GM23338 (cell line): ENCODE results near the gene ADAT3. TPM values are rescaled to one million over a fixed set of nuclear protein-coding genes. Genes with fewer than 3 reads are reported as not detected.

Experiments used
- ATAC-seq: fragments of 200-7000 bp; cut with Tn5 transposase; 3 replicates; pipeline ENCODE4 v1.9.1; 2020
- DNase-seq: peaks from one replicate; pipeline ENCODE4 v3.0.0-alpha.2; 2015; ENCODE audit warnings: low spot score
- H2AFZ ChIP-seq: fragments of 200-600 bp; sonication (generic); 2 replicates; pipeline ENCODE4 v1.8.0; 2016; ENCODE audit warnings: antibody characterized with exemption, mild to moderate bottlenecking, moderate library complexity
- H3F3A ChIP-seq: fragments of 200-600 bp; sonication (generic); replicated peaks from 2 replicates; pipeline ENCODE4 v1.8.0; 2017; ENCODE audit warnings: antibody characterized with exemption, mixed run types, low read depth
- H3K27ac ChIP-seq: fragments of 200-600 bp; sonication (generic); 2 replicates; pipeline ENCODE4 v1.6.1; 2016; ENCODE audit warnings: low read depth
- H3K27me3 ChIP-seq: fragments of 200-600 bp; sonication (generic); 2 replicates; pipeline ENCODE4 v1.8.0; 2016; ENCODE audit warnings: mild to moderate bottlenecking, mixed run types, moderate library complexity; ENCODE audit not compliant: insufficient read depth
- H3K36me3 ChIP-seq: fragments of 200-600 bp; sonication (generic); 2 replicates; pipeline ENCODE4 v1.8.0; 2016; ENCODE audit warnings: mild to moderate bottlenecking; ENCODE audit not compliant: insufficient read depth
- H3K4me1 ChIP-seq: fragments of 200-600 bp; sonication (generic); 2 replicates; pipeline ENCODE4 v1.8.0; 2016; ENCODE audit warnings: mild to moderate bottlenecking, moderate library complexity; ENCODE audit not compliant: insufficient read depth
- H3K4me2 ChIP-seq: fragments of 200-600 bp; sonication (generic); 2 replicates; pipeline ENCODE4 v1.7.1; 2017; ENCODE audit warnings: mixed run types
- H3K4me3 ChIP-seq: fragments of 200-600 bp; sonication (generic); 2 replicates; pipeline ENCODE4 v1.6.1; 2016; ENCODE audit warnings: mixed run types
- H3K79me2 ChIP-seq: fragments of 200-600 bp; sonication (generic); replicated peaks from 2 replicates; pipeline ENCODE4 v1.8.0; 2017; ENCODE audit warnings: mild to moderate bottlenecking; ENCODE audit not compliant: insufficient read depth
- H3K9me2 ChIP-seq: fragments of 200-600 bp; sonication (generic); 2 replicates; pipeline ENCODE4 v1.8.0; 2017; ENCODE audit not compliant: insufficient read depth
- H4K20me1 ChIP-seq: fragments of 200-600 bp; sonication (generic); replicated peaks from 2 replicates; pipeline ENCODE4 v1.8.0; 2017; ENCODE audit warnings: mild to moderate bottlenecking; ENCODE audit not compliant: insufficient read depth
- H3K27ac Mint-ChIP-seq: 2 replicates; pipeline ENCODE4 v1.8.0; 2020; ENCODE audit warnings: inconsistent platforms, mild to moderate bottlenecking, moderate library complexity, mixed read lengths
- H3K27me3 Mint-ChIP-seq: 3 replicates; pipeline ENCODE4 v1.8.0; 2022; ENCODE audit warnings: low read depth, mild to moderate bottlenecking, moderate library complexity, mixed read lengths, inconsistent platforms; ENCODE audit not compliant: insufficient read depth, poor library complexity
- H3K36me3 Mint-ChIP-seq: 3 replicates; pipeline ENCODE4 v1.8.0; 2021; ENCODE audit warnings: low read depth, mild to moderate bottlenecking, inconsistent platforms, moderate library complexity, mixed read lengths
- H3K4me1 Mint-ChIP-seq: 3 replicates; pipeline ENCODE4 v1.8.0; 2020; ENCODE audit warnings: mild to moderate bottlenecking, inconsistent platforms, mixed read lengths
- H3K4me3 Mint-ChIP-seq: 3 replicates; pipeline ENCODE4 v1.8.0; 2021; ENCODE audit warnings: moderate library complexity, mild to moderate bottlenecking, inconsistent platforms, mixed read lengths
- H3K9me3 Mint-ChIP-seq: 3 replicates; pipeline ENCODE4 v1.8.0; 2020; ENCODE audit warnings: moderate library complexity, mild to moderate bottlenecking, inconsistent platforms, mixed read lengths
- EZH2 ChIP-seq: fragments of 200-600 bp; sonication (generic); IDR thresholded peaks from one replicate; pipeline ENCODE4 v1.8.0; 2017; ENCODE audit warnings: antibody characterized with exemption, mild to moderate bottlenecking, low read depth; ENCODE audit not compliant: unreplicated experiment
- EZH2phosphoT487 ChIP-seq: fragments of 200-600 bp; sonication (generic); IDR thresholded peaks from one replicate; pipeline ENCODE4 v1.8.1; 2018; ENCODE audit warnings: antibody characterized with exemption; ENCODE audit not compliant: unreplicated experiment
- JUNB ChIP-seq: IDR thresholded peaks from one replicate; pipeline ENCODE4 v1.6.1; 2016; ENCODE audit warnings: antibody characterized with exemption; ENCODE audit not compliant: unreplicated experiment
- NANOG ChIP-seq: IDR thresholded peaks from 2 replicates; pipeline ENCODE4 v1.6.1; 2016; ENCODE audit warnings: antibody characterized with exemption, borderline replicate concordance
- POLR2AphosphoS5 ChIP-seq: IDR thresholded peaks from 2 replicates; pipeline ENCODE4 v1.6.1; 2016; ENCODE audit warnings: antibody characterized with exemption, low read depth
- STAT1 ChIP-seq: IDR thresholded peaks from one replicate; pipeline ENCODE4 v1.6.1; 2016; ENCODE audit warnings: antibody characterized with exemption; ENCODE audit not compliant: unreplicated experiment
- ZNF114 ChIP-seq: fragments of 250-450 bp; sonication (Bioruptor Pico); IDR thresholded peaks from 2 replicates; pipeline ENCODE4 v1.5.0; 2020; ENCODE audit warnings: mild to moderate bottlenecking, moderate library complexity
- polyA plus RNA-seq: library from polyadenylated mRNA; unstranded; fragments of >200 nt; fragmentation: Nextera tagmentation; extraction: Ambion mirVana; gene quantifications from 2 replicates; pipeline ENCODE4 v1.2.1, GENCODE V29; 2016
- total RNA-seq: library from RNA; depleted of rRNA; stranded (reverse); fragments of >200 nt; shearing (Covaris generic); gene quantifications from 2 replicates; pipeline ENCODE4 v1.2.3, GENCODE V29; 2014
- TF ChIP-seq, protein P1 (sequence below): IDR thresholded peaks from one replicate; pipeline ENCODE4 v1.6.1; 2018; ENCODE audit warnings: antibody characterized with exemption; ENCODE audit not compliant: unreplicated experiment
- TF ChIP-seq, protein P2 (sequence below), 2 experiments: fragments of 200-600 bp in 1 of 2; sonication (generic) in 1 of 2; conservative IDR thresholded peaks; 2 replicates each; pipeline versions ENCODE4 v1.5.1 to v1.6.1; 2016 to 2017; ENCODE audit warnings: antibody characterized with exemption in 2 of 2, low read depth in 2 of 2, mild to moderate bottlenecking in 2 of 2, moderate library complexity in 1 of 2

ADAT3 gene
- total and polyA plus RNA-seq, 2 experiments from 2014 or later, result 7.9 to 12.4 TPM

DNA sequence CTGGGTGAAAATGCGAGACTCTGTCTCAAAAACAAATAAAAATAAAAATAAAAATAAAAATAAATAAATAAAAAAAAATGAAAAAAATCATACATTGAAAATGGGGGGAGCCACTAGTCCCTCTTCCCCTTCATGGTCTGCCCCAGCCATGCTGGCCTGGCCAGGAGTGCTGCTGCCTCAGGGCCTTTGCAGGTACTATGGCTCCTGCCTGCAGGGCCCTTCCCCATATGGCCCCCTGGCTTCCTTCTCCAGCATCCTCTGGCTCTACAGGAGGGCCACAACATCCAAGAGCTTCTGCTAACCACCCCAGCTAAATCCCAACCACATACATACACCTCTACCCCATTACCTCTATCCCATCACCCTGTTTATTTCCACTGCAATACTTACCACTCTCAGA lies 15.3 kb upstream of the ADAT3 start:
- no peak for TF ChIP-seq STAT1
- TF ChIP-seq, protein P1, sequence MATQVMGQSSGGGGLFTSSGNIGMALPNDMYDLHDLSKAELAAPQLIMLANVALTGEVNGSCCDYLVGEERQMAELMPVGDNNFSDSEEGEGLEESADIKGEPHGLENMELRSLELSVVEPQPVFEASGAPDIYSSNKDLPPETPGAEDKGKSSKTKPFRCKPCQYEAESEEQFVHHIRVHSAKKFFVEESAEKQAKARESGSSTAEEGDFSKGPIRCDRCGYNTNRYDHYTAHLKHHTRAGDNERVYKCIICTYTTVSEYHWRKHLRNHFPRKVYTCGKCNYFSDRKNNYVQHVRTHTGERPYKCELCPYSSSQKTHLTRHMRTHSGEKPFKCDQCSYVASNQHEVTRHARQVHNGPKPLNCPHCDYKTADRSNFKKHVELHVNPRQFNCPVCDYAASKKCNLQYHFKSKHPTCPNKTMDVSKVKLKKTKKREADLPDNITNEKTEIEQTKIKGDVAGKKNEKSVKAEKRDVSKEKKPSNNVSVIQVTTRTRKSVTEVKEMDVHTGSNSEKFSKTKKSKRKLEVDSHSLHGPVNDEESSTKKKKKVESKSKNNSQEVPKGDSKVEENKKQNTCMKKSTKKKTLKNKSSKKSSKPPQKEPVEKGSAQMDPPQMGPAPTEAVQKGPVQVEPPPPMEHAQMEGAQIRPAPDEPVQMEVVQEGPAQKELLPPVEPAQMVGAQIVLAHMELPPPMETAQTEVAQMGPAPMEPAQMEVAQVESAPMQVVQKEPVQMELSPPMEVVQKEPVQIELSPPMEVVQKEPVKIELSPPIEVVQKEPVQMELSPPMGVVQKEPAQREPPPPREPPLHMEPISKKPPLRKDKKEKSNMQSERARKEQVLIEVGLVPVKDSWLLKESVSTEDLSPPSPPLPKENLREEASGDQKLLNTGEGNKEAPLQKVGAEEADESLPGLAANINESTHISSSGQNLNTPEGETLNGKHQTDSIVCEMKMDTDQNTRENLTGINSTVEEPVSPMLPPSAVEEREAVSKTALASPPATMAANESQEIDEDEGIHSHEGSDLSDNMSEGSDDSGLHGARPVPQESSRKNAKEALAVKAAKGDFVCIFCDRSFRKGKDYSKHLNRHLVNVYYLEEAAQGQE, result no peak
- TF ChIP-seq EZH2, result no peak
- no peak for TF ChIP-seq POLR2AphosphoS5
- no peak for TF ChIP-seq NANOG
- no peak for TF ChIP-seq EZH2phosphoT487
- TF ChIP-seq ZNF114 (CRISPR knock-in tag), result no peak
- peaks cover 5% of the 10 kb centered on the region for H3K27me3 Mint-ChIP-seq
- no peaks in the 10 kb centered on the region for H3K36me3 Mint-ChIP-seq
- Histone ChIP-seq H3K79me2 (no peaks in the 10 kb centered on the region), H3F3A (peaks cover 5% of the 10 kb centered on the region), H3K27ac (no peak overlapping the region), H3K4me3 (no peak overlapping the region), H3K36me3 (no peaks in the 10 kb centered on the region), H2AFZ (no peak overlapping the region), H3K4me1 (no peaks in the 10 kb centered on the region), H3K27me3 (no peaks in the 10 kb centered on the region), H3K4me2 (no peak overlapping the region), H4K20me1 (no peaks in the 10 kb centered on the region), H3K9me2 (no peaks in the 10 kb centered on the region)
- no peaks in the 10 kb centered on the region for H3K9me3 Mint-ChIP-seq
- H3K27ac Mint-ChIP-seq, result no peak overlapping the region
- no peak for DNase-seq
- no peak for ATAC-seq
- peaks cover 7% of the 10 kb centered on the region; the same call in 2 of the 3 replicates for H3K4me1 Mint-ChIP-seq
- no peak overlapping the region for H3K4me3 Mint-ChIP-seq

DNA sequence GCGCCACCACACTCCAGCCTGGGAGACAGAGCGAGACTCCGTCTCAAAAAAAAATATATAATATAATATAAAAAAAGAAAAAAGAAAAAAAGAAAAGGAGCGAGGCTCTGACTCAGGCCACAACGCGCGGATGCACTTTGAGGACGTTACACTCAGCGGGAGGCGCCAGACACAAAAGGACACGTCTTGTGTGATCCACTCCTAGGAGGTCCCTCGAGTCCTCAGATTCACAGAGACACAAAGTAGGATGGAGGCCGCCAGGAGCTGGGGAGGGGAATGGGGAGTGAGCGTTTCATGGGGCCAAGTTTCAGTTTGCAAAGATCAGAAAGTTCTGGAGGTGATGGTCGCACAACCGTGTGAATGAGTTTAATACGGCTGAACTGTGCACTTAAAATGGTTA lies 11.4 kb upstream of the ADAT3 start:
- Histone ChIP-seq H3K79me2 (no peaks in the 10 kb centered on the region), H3K36me3 (no peaks in the 10 kb centered on the region), H3K4me1 (no peaks in the 10 kb centered on the region), H3F3A (no peaks in the 10 kb centered on the region), H3K4me3 (no peak overlapping the region), H3K9me2 (no peaks in the 10 kb centered on the region), H4K20me1 (no peaks in the 10 kb centered on the region), H2AFZ (peak overlapping the region; percentile 69; the same call in 1 of the 2 replicates), H3K27me3 (no peaks in the 10 kb centered on the region), H3K27ac (no peak overlapping the region), H3K4me2 (no peak overlapping the region)
- Mint-ChIP-seq H3K36me3 (no peaks in the 10 kb centered on the region), H3K27ac (no peak overlapping the region), H3K9me3 (peaks cover 2% of the 10 kb centered on the region; the same call in 1 of the 3 replicates), H3K4me3 (no peak overlapping the region), H3K27me3 (peaks cover 23% of the 10 kb centered on the region), H3K4me1 (peaks cover 7% of the 10 kb centered on the region; the same call in 2 of the 3 replicates)
- DNase-seq (peak; percentile 60), ATAC-seq (no peak)
- TF ChIP-seq EZH2, result no peak
- TF ChIP-seq, protein P2, sequence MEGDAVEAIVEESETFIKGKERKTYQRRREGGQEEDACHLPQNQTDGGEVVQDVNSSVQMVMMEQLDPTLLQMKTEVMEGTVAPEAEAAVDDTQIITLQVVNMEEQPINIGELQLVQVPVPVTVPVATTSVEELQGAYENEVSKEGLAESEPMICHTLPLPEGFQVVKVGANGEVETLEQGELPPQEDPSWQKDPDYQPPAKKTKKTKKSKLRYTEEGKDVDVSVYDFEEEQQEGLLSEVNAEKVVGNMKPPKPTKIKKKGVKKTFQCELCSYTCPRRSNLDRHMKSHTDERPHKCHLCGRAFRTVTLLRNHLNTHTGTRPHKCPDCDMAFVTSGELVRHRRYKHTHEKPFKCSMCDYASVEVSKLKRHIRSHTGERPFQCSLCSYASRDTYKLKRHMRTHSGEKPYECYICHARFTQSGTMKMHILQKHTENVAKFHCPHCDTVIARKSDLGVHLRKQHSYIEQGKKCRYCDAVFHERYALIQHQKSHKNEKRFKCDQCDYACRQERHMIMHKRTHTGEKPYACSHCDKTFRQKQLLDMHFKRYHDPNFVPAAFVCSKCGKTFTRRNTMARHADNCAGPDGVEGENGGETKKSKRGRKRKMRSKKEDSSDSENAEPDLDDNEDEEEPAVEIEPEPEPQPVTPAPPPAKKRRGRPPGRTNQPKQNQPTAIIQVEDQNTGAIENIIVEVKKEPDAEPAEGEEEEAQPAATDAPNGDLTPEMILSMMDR (conservative IDR thresholded peaks at IDR 0.05; ENCODE audit: low read depth in 2 of 2), result no peak
- TF ChIP-seq STAT1, result no peak
- TF ChIP-seq NANOG, result no peak
- TF ChIP-seq JUNB, result no peak
- TF ChIP-seq, protein P1, result no peak
